HG02970 (cell line): ENCODE results near the gene MEG3.

Source experiments
- ATAC-seq: cut with Tn5 transposase; IDR thresholded peaks from one replicate; pipeline ENCODE4 v1.9.1; 2021; ENCODE audit warnings: mild to moderate bottlenecking, moderate library complexity, moderate number of reproducible peaks; ENCODE audit not compliant: unreplicated experiment, low FRiP score

MEG3 gene

GRCh38 chr14:100891051-100891450 is 65.1 kb downstream of the MEG3 start:
- ATAC-seq: no peak

GRCh38 chr14:100891501-100892445 is 65.9 kb downstream of the MEG3 start:
- no peak for ATAC-seq

GRCh38 chr14:100892496-100893227 is 66.7 kb downstream of the MEG3 start:
- no peak for ATAC-seq

- no peak for ATAC-seq
These were observed 67.3 kb downstream of the MEG3 start for GRCh38 chr14:100893228-100893601.

- no peak for ATAC-seq
These were observed 67.8 kb downstream of the MEG3 start for GRCh38 chr14:100893760-100894159.

GRCh38 chr14:100894416-100894815 is 68.5 kb downstream of the MEG3 start:
- no peak for ATAC-seq

GRCh38 chr14:100895411-100895810 is 69.5 kb downstream of the MEG3 start:
- ATAC-seq: no peak

- no peak for ATAC-seq
These were observed 70.6 kb downstream of the MEG3 start for GRCh38 chr14:100896369-100897060.

GRCh38 chr14:100898465-100898864 is 72.5 kb downstream of the MEG3 start:
- no peak for ATAC-seq

GRCh38 chr14:100898935-100899883 is 73.3 kb downstream of the MEG3 start:
- no peak for ATAC-seq

GRCh38 chr14:100899884-100900771 is 74.2 kb downstream of the MEG3 start:
- ATAC-seq: no peak

GRCh38 chr14:100900837-100901390 is 75.0 kb downstream of the MEG3 start:
- ATAC-seq: no peak

- ATAC-seq: no peak
These were observed 75.7 kb downstream of the MEG3 start for GRCh38 chr14:100901391-100902183.

GRCh38 chr14:100902295-100903133 is 76.6 kb downstream of the MEG3 start:
- no peak for ATAC-seq

GRCh38 chr14:100903134-100903468 is 77.2 kb downstream of the MEG3 start:
- ATAC-seq: no peak

- no peak for ATAC-seq
These were observed 77.8 kb downstream of the MEG3 start, which contains the start of gene RTL1 for GRCh38 chr14:100903672-100904185. RTL1 (minus strand) TSS chr14:100903722; CDS start chr14:100884788, 18,934 bp downstream.
